ENCODE results near the gene SMAD6. TPM values are rescaled to one million over a fixed set of nuclear protein-coding genes. Genes with fewer than 3 reads are reported as not detected.
A peak's percentile ranks its signal among the peaks of the same experiment; 100 is the strongest.

SMAD6 gene
- total and polyA plus RNA-seq, 2 of the 4 experiments (the other 2 are of a cell fraction), result 4.8 to 8.5 TPM

DNA sequence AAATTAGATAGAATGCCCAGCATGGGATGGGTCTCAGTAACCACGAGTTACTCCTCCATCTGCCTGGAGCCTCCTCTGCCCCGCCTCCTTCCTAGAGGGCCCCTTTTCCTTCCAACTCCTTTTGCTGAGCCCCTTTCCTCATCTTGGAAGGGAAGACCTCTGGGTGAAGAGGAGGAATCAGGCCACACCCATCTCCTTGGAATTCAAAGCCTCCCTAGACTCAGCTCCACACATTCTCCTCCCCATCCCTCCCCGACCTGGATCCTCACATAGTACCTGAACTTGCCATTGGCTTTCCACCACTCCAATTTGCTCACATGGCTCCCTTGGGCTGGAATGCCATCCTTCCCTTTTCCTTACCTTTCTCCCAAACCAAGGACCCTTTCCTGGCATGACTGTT is 128.8 kb downstream of the SMAD6 start:
- peak overlapping the region; percentile 87 for H2AK5ac ChIP-seq (ENCODE audit: low read depth, low read length)
- H3K36me3 ChIP-seq (ENCODE audit: control insufficient read depth, insufficient read depth, low read length), result no peaks in the 10 kb centered on the region
- peak overlapping the region; percentile 30 for H2BK20ac ChIP-seq (ENCODE audit: low read depth, low read length)
- H3K27ac ChIP-seq (ENCODE audit: insufficient read depth, low read length), result no peak overlapping the region
- H2BK120ac ChIP-seq (ENCODE audit: low read depth, low read length), result peak overlapping the region; percentile 56
- peak overlapping the region; percentile 38 for H2AFZ ChIP-seq (replicated peaks; ENCODE audit: low read length, poor library complexity)
- peak overlapping the region; percentile 35; the same call in 1 of the 2 replicates for H3K14ac ChIP-seq (replicated peaks; ENCODE audit: low read depth, low read length)
- no peak overlapping the region for H3K4me2 ChIP-seq (ENCODE audit: low read depth, low read length)
- H3K4me1 ChIP-seq (ENCODE audit: control insufficient read depth, insufficient read depth, low read length), result peaks cover 5% of the 10 kb centered on the region
- peak overlapping the region; percentile 81 for H2AK9ac ChIP-seq (replicated peaks; ENCODE audit: low read depth, low read length, poor library complexity)
- no peak overlapping the region for H2BK5ac ChIP-seq (ENCODE audit: low read depth, low read length, poor library complexity, severe bottlenecking)
- CTCF ChIA-PET, result no interaction called here
- peak overlapping the region; percentile 82 for H3K4ac ChIP-seq (ENCODE audit: low read depth, low read length)
- no peak for TF ChIP-seq SMC3 (IDR thresholded peaks at IDR 0.05; ENCODE audit: low read depth, low read length)
- TF ChIP-seq POLR2A (IDR thresholded peaks at IDR 0.05; ENCODE audit: low read depth, low read length), result no peak
- TF ChIP-seq RCOR1 (IDR thresholded peaks at IDR 0.05; ENCODE audit: insufficient replicate concordance, low read length), result no peak
- TF ChIP-seq CHD1 (IDR thresholded peaks at IDR 0.05; ENCODE audit: low read depth, low read length), result no peak
- TF ChIP-seq MXI1 (IDR thresholded peaks at IDR 0.05; ENCODE audit: borderline replicate concordance, low read depth, low read length), result no peak
- no peak for TF ChIP-seq FOS (IDR thresholded peaks at IDR 0.05; ENCODE audit: low read depth, low read length)
- TF ChIP-seq, protein P1, sequence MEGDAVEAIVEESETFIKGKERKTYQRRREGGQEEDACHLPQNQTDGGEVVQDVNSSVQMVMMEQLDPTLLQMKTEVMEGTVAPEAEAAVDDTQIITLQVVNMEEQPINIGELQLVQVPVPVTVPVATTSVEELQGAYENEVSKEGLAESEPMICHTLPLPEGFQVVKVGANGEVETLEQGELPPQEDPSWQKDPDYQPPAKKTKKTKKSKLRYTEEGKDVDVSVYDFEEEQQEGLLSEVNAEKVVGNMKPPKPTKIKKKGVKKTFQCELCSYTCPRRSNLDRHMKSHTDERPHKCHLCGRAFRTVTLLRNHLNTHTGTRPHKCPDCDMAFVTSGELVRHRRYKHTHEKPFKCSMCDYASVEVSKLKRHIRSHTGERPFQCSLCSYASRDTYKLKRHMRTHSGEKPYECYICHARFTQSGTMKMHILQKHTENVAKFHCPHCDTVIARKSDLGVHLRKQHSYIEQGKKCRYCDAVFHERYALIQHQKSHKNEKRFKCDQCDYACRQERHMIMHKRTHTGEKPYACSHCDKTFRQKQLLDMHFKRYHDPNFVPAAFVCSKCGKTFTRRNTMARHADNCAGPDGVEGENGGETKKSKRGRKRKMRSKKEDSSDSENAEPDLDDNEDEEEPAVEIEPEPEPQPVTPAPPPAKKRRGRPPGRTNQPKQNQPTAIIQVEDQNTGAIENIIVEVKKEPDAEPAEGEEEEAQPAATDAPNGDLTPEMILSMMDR (conservative IDR thresholded peaks at IDR 0.05; ENCODE audit: low read depth, low read length), result no peak
- TF ChIP-seq RAD21 (IDR thresholded peaks at IDR 0.05; ENCODE audit: low read length), result no peak
- no peak for TF ChIP-seq CEBPB (IDR thresholded peaks at IDR 0.05; ENCODE audit: low read depth, low read length)
- TF ChIP-seq, protein P2, sequence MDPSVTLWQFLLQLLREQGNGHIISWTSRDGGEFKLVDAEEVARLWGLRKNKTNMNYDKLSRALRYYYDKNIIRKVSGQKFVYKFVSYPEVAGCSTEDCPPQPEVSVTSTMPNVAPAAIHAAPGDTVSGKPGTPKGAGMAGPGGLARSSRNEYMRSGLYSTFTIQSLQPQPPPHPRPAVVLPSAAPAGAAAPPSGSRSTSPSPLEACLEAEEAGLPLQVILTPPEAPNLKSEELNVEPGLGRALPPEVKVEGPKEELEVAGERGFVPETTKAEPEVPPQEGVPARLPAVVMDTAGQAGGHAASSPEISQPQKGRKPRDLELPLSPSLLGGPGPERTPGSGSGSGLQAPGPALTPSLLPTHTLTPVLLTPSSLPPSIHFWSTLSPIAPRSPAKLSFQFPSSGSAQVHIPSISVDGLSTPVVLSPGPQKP (IDR thresholded peaks at IDR 0.05; ENCODE audit: borderline replicate concordance, low read depth, low read length), result no peak
- peak overlapping the region; percentile 25; the same call in 2 of the 3 replicates for H2BK15ac ChIP-seq (ENCODE audit: low read depth, low read length)
- H3K56ac ChIP-seq (ENCODE audit: extremely low read depth, insufficient read depth, low read length), result no peak overlapping the region
- H3K18ac ChIP-seq (ENCODE audit: low read depth, low read length), result no peak overlapping the region
- H4K5ac ChIP-seq (ENCODE audit: low read depth, low read length), result no peak overlapping the region
- H3K9me1 ChIP-seq (ENCODE audit: insufficient read depth, low read length), result no peaks in the 10 kb centered on the region
- in situ Hi-C loops (cut with MboI; ENCODE audit: low sequenced_read_pairs) (loop anchor here (25.0 kb wide), 1 partner anchor 119 kb away; the partner anchor contains the start of gene SMAD6), dilution Hi-C loops (cut with HindIII; ENCODE audit: low sequenced_read_pairs, unreplicated experiment) (no loop called here), intact Hi-C loops (cut with micrococcal nuclease) (no loop called here)
- no peaks in the 10 kb centered on the region for H3K79me1 ChIP-seq (ENCODE audit: low read depth in 1 of 2, low read length in 2 of 2)
- DNase-seq (no peak), ATAC-seq (ENCODE audit: low read depth) (no peak; the same call in 1 of the 2 replicates)
- H4K91ac ChIP-seq (ENCODE audit: insufficient read depth, low read depth, low read length), result peak overlapping the region; percentile 51
- peaks cover 4% of the 10 kb centered on the region for H3K9me3 ChIP-seq (ENCODE audit: control insufficient read depth, insufficient read depth, low read length)
- H4K20me1 ChIP-seq (ENCODE audit: insufficient read depth, low read length), result no peaks in the 10 kb centered on the region
- H3K27me3 ChIP-seq (ENCODE audit: control insufficient read depth, insufficient read depth, low read length), result no peaks in the 10 kb centered on the region
- H3K4me3 ChIP-seq (ENCODE audit: insufficient read depth, low read depth, low read length), result no peak overlapping the region
- no peak overlapping the region for H3K23ac ChIP-seq (ENCODE audit: low read depth, low read length)
- BruUV-seq (replicated peaks), result no TSS peak
- no peak overlapping the region for H3K9ac ChIP-seq (ENCODE audit: low read depth, low read length)
- POLR2A ChIA-PET (ENCODE audit: unreplicated experiment), result interaction anchor here (0.6 kb wide), 1 partner anchor 326 kb away, joined by 3 read pairs; the partner anchor contains the start of gene ZWILCH
- WGBS, 2 experiments (ENCODE audit: extremely low coverage in 2 of 2, insufficient read length in 1 of 2), result 89% methylated on average over 1 of the region's 3 CpGs; no CpG with 5 or more reads in 1 of the 2 experiments
- H4K8ac ChIP-seq (ENCODE audit: low read depth in 2 of 2, low read length in 2 of 2), result peak overlapping the region; percentile 32 to 53; a peak in 2 of 4 replicates

Measured in IMR-90 (cell line).